Tibial nerve (tissue), 3 donors: Measurements from ENCODE around the gene CKAP4.

Experiments used
- POLR2A ChIP-seq, 2 donors: fragments of 450-650 bp; IDR thresholded peaks; one replicate each; pipeline ENCODE4 v1.6.1; 2017; ENCODE audit warnings: antibody characterized with exemption in 2 of 2, mild to moderate bottlenecking in 2 of 2, moderate library complexity in 2 of 2
- TF ChIP-seq, protein P1 (sequence below), 5 experiments: fragments of 200-600 bp in 3 of 5; fragments of 450-650 bp in 2 of 5; sonication (generic) in 3 of 5; IDR thresholded peaks; one replicate each; pipeline ENCODE4 v1.5.1; 2016 to 2019; ENCODE audit warnings: antibody characterized with exemption in 5 of 5, mild to moderate bottlenecking in 3 of 5, moderate library complexity in 2 of 5

DNA sequence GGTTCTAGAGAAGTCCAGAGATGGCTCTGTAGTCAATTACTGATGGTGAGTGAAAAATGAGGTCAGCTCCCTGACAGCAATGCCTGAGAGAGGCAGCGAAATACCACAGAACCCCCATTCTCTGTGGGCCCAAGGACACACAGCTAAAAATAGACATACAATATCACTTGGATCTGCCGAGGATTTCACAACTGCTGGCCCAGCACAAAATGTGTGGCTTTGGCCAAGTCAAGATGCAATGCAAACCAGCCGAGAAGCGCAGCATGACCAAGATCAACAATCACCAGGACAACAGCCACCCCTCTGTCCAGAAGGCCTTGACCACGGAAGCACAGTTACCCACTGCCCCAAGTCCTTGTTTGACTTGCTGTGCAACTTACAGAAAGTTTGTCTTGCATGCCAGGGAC, 52.2 kb downstream of the CKAP4 start:
- no peak for TF ChIP-seq POLR2A (IDR thresholded peaks at IDR 0.05)
- TF ChIP-seq, protein P1, sequence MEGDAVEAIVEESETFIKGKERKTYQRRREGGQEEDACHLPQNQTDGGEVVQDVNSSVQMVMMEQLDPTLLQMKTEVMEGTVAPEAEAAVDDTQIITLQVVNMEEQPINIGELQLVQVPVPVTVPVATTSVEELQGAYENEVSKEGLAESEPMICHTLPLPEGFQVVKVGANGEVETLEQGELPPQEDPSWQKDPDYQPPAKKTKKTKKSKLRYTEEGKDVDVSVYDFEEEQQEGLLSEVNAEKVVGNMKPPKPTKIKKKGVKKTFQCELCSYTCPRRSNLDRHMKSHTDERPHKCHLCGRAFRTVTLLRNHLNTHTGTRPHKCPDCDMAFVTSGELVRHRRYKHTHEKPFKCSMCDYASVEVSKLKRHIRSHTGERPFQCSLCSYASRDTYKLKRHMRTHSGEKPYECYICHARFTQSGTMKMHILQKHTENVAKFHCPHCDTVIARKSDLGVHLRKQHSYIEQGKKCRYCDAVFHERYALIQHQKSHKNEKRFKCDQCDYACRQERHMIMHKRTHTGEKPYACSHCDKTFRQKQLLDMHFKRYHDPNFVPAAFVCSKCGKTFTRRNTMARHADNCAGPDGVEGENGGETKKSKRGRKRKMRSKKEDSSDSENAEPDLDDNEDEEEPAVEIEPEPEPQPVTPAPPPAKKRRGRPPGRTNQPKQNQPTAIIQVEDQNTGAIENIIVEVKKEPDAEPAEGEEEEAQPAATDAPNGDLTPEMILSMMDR (IDR thresholded peaks at IDR 0.05) = no peak
